Pulmonary artery endothelial cell (primary cell): ENCODE measurements around the gene ASIC4. TPM values are rescaled to one million over a fixed set of nuclear protein-coding genes. Genes with fewer than 3 reads are reported as not detected.
A peak's percentile ranks its signal among the peaks of the same experiment; 100 is the strongest.

Source experiments
- DNase-seq: peaks from one replicate; pipeline ENCODE4 v3.0.0-alpha.2; 2011; ENCODE audit warnings: low read depth, low spot score
- total RNA-seq: library from RNA; depleted of rRNA; stranded (reverse); fragments of >200 nt; gene quantifications from 2 replicates; pipeline ENCODE4 v1.2.3, GENCODE V29; 2014

The ASIC4 gene
- total RNA-seq, 1 donor from 2014 or later = not detected

DNA sequence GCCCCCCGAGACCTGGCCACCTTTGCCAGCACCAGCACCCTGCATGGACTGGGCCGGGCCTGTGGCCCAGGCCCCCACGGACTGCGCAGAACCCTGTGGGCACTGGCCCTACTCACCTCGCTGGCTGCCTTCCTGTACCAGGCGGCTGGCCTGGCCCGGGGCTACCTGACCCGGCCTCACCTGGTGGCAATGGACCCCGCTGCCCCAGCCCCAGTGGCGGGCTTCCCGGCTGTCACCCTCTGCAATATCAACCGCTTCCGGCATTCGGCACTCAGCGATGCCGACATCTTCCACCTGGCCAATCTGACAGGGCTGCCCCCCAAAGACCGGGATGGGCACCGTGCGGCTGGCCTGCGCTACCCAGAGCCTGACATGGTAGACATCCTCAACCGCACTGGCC is 554 bp downstream of the ASIC4 start:
- DNase-seq = no peak

DNA sequence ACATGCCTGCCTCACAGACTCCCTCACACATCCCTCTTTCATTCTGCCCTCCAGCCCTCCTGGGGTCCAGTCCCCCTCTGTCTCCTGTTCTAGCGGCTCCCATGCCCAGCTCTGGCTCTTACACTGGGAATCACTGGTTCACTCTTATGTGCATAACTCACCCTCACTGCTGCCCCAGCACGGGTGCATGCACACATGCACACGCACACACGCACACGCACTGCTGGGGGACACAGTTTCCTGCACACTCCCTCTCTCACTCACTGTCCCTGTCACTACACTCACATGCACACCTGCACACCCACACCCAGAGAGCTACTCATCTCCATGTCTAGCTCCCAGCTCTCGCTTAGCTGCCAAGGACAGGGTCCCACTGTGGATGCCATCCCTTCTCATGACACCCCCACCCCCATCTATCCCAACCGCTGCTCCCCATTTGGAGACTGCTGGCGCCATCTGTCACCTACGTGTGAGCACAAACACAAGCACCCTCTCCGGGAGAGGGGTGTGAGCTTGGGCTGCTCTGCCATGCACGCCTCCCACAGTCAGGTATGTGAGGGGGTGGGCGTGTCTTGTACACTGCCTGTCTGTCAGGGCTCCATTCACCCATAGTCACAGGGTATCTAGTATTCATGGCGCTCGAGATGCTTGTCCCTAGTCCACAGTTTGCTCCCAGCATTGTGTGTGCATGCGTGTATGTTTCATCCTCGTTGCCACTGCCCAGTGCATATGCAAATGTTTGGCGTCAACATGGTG is 1.8 kb downstream of the ASIC4 start:
- no peak for DNase-seq

DNA sequence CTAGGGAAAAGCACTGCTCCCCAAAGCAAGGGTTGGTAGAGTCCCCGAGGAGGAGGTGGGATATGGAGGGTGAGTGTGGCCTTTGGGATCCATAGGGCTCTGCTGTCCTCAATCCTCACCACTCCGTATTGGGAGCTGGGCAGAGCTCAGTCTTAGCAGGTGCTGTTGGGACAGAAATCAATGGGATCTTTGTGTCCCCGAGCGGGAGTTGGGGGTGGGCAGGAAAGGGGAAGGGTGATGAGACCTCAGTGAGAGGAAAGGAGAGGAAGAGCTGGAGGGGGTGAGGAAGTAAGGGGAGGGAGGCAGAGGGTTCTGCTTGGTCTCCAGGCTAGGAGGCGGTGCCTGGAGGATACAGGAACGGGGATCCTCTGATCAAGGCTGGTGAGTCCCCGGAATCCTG is 2.6 kb downstream of the ASIC4 start:
- no peak for DNase-seq

DNA sequence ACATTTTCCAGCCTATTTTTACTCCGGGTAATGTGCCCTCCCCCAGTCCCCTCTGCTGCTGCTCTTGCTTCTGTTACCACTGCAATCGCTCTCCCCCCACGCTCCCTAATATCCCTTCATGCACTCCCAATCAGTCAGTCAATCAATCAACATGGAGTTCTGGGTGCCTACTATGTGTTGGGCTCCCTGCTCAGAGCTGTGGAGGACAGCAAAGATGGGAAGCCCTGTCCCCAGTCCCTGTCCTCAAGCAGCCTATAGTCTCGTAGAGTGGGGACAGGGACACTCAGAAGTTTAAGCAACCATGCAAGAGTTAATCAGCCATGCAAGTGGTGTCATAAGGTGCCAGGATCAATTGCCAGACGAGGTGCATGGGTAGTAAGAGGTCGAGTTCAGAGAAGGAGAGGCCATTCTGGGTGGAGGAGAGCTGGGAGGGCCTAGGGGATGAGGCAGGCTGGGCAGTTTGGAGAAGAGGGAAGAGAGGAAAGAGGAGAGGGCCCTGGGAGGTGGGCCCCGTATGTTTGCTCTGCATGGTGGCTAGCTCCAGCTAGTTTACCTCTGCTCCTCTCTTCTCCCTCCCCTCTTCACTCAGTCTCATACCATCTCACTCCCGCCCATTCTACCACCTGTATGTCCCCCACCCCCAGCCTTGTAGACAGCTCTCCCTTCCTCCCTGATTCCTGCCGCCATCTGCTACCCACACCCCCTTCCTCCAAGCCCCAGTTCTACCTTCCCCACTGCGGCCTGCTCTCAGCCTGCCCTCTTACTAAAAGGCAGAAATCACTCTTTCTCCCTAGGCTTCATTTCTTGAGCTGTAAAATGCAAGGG is 3.9 kb downstream of the ASIC4 start:
- no peak for DNase-seq

DNA sequence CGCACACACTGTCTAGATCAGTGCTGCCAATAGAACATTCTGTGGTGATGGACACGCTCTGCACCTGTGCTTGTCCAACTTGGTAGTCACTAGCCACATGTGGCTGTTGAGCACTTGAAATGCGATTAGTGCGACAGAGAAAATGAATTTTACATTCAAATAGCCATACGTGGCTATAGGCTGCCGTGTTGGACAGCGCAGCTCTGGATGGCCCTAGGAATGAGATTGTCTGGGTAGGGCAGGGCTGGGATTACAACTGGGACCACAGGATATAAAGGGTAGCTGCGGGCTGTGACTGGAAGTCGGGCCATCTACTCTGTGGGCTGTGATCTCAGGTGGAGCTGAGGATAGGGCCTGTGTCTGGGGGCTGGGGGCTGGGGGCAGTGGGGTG is 5.2 kb downstream of the ASIC4 start:
- no peak for DNase-seq

DNA sequence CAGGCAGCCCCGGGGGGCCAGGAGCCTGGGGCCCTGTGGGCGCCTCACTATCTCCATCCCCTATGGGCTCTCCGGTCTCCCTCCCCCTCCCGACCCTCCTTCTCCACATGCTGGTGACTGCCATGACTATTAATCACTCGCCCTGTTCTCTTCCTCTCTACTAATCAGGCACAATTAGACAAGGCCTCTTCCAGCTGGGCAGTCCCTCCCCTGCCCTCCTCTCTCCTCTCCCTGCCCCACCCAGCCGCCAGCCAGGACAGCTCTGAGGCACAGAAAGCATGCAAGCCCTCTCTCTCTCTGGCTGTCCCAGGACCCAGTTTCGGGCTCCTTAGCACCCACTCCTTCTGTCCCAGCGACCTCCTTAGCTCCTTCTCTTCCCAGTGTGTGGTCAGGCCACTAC is 5.8 kb downstream of the ASIC4 start:
- DNase-seq = no peak

DNA sequence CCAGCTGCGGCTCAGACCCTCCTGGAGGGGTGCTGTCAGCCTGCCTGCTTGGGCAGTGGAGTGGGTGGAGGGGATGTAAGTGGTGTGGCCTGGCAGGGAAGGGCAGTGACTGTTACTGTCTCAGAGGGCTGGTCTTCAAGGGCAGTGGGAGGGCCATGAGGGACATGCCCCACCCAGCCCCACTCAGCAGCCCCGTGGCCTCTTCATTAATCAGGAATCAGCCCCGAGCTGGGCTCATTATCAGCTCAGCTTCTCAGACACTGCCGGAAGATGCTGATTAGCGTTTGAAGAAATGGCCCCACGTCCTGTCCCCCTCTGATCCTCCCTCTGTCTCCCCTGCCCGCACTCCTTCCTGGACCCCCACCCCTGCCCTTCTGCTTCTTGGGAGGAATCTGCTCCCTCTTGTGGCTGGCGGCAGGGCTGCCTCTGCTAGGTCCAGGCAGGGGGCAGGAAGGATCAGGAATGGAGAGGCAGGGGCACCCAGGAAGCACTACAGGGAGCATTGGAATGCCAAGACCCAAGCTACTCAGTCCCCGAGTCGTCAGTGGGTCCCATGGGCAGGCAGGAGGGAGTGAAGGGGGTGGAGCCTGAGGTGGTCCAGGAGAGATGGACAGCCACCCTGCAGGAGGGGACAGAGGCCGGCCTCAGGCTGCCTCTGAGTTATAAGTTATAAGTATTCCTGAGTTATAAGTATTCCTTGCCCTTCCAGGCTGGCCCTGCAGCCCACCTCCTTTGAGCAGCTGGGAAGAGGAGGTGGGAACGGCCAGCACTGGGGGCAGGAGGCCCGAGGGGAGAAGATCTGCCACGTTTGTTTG is 7.0 kb downstream of the ASIC4 start:
- no peak for DNase-seq

DNA sequence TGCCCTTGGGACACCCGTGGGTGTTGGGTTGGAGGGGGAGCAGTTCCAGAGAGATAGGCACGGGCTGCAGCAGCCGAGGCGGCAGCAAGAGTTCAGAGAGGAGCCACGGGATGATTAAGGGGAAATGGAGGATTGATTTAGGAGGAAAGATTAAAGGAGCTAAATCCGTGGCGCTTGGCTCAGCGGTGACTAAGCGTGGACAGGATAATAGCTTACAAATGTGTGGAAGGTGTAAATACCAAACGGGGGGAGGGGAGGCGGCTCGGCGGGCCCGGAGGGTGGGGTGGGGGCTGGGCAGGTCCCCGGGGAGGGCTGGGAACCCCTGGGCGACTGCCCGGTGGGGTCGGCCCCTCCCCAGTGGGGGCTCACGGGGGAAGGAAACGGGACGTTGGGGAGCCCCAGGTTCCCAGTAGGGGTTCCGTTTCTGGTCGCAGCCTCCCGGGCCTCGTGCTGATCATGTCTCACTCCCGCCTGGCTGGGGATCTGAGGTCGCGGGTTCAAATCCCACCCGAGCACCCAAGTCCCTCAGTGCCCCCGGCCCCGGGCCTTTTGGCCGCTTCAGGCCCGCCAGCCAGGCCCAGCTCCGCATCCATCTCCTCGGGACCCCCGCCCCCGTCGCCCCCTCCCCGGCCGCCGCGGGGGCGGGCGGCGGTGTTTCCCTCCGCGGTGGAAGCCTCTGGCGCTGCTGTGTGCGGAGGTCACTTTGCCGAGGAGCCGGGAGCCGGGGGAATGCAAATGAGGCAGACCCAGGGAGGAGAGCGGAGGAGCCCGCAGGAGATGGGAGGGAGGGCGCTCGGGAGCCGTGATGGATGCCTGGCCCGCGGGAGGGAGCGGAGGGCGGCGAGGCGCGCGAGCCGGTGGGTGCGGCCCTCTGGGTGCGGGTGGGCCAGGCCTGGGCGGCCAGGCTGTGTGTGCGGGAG is 8.1 kb downstream of the ASIC4 start:
- DNase-seq = no peak

DNA sequence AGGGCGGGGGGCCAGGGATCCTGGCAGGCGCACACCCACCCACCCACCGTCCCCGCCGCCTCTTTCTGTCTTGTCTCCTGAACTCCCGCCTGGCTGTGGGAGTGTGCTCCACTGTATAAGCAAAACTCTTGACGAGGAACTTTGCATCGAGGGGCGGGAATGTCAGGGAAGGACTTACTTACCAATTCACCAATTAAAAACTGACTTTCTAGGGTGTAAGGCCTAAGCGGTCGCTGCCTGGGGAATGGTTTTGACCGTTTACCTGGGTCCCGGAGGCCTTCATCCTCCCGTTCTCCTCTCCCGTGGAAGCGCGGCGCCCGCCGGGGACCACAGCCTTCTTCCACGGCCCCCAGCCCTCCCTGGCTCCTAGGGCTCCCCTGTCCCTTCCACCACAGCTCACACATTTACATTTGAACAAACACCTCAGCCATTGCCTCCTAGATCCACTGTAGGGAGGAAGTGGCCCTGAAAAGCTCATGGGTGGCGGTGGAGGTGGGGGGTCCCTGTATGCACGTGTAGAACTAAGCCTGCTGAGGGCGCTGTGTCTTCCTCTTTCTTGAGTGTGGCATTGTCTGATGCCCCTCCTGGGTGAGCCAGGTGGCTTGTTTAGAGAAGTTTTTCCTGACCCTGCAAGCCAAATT is 8.9 kb downstream of the ASIC4 start:
- DNase-seq = no peak

DNA sequence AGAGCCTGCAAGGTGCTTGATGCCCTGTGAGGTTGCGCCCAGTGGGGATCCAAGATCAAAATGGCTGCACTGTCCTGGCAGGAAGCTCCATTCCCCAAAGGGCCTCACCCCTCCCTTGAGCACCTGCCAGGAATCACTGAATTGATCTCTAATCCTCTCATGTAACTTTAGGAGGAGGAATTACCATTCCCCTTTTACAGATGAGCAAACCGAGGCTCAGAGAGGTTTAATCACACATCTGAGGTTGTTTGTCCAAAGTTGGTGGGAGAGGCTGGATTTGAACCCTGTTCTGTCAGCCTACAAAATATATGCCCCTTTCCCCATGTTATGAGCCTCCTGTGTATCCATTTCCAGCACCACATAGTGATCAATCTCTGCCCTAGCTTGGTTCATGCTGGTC is 10.5 kb downstream of the ASIC4 start:
- no peak for DNase-seq

DNA sequence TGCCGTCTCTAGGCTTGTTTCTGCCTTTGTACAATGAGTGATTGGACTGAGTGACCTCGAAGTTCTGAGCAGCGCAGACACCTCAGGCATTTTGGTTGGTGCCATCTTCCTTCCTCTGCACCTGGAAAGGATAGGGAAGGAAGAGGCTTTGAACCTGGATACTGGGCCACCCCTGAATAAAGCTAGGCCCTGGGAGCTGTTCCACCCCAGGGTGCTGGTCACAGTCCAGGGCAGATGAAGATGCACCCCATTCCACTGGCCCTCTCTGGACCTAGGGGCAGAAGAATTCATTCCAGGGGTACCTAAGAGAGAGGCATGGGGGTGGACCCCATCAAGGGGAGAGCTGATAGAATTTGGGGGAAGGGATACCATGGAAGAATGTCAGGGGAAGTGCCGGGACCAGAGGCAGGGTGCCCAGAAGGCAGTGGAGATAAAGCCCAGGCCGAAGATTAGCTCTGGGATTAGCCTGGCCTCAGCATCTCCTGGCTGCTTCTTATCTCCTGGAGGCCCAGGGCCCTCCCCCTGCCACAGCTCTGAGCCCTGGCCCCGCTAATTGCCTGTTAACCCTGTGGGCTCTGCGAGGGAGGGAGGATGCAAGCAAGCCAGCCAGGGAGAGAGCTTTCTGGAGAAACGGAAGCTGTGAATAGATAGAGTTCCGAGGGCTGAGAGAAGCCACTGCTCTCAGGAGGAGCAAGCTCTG is 11.4 kb downstream of the ASIC4 start:
- no peak for DNase-seq

DNA sequence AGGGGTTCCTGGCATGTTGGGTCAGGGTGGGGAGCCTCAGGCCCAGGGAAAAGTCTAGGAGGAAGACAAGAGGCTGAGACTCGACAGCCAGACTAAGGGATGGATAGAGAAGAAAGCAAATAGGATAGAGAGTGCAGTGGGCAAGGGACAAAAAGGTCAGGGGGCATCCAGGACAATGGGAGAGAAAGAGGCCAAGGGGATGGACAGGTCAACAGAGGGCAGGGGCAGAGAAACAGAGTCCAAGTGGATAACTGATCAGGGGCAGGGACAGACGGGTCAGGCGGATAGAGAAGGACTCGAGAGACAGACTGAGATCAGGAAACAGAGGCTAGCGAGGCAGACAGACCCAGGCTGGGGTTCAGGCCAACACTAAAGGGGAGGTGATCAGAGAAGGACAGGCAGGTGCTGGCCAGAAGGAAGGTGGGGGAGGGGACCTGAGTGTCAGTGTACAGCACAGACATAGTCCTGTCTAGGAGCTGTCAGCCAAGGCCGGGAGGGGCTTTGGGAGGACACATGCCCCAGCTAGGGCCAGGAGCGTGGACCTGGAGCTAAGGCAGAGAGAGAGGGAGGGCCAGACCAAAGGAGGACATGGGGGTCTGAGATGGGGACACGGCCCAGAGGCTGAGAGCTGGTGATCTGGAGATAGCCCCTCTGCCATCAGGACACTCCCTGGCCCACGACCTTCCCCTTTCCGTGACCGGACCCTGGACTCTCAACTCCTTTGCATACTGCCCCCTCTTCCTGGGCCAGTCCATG is 12.2 kb downstream of the ASIC4 start:
- no peak for DNase-seq

DNA sequence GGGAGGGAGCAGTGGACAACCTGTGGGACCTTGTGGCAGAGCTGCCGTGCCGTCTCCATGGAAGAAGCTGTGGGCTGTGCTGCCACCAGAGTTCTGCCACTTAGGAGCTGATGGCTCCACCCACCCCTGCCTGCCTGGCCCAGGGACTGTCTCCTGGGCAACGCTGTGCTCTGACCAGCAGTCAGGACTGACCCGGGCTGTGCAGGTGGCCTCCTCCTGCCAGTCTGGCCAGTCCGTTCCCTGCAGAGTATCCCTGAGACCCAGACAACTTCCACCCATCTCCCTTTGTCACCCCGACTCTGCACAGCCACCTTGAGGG is 12.8 kb downstream of the ASIC4 start:
- DNase-seq = no peak

DNA sequence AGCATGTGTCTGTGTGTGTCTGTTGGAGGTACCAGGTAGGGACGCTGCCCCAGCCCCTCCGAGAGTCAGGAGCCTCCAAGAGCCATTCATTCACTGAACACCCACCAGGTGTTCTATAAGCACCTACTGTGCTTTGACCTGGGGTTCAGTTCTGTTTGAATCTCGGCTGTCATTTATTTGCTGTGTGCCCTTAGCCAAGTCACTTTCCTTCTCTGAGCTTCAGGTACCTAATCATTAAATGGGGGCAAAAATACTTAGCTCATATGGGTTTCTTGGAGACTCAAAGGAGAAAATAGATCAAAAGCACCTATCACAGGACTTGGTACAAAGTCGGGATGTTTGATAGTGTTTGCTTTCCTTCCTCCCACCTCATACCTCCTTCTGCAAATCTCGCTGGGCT is 13.2 kb downstream of the ASIC4 start:
- no peak for DNase-seq

DNA sequence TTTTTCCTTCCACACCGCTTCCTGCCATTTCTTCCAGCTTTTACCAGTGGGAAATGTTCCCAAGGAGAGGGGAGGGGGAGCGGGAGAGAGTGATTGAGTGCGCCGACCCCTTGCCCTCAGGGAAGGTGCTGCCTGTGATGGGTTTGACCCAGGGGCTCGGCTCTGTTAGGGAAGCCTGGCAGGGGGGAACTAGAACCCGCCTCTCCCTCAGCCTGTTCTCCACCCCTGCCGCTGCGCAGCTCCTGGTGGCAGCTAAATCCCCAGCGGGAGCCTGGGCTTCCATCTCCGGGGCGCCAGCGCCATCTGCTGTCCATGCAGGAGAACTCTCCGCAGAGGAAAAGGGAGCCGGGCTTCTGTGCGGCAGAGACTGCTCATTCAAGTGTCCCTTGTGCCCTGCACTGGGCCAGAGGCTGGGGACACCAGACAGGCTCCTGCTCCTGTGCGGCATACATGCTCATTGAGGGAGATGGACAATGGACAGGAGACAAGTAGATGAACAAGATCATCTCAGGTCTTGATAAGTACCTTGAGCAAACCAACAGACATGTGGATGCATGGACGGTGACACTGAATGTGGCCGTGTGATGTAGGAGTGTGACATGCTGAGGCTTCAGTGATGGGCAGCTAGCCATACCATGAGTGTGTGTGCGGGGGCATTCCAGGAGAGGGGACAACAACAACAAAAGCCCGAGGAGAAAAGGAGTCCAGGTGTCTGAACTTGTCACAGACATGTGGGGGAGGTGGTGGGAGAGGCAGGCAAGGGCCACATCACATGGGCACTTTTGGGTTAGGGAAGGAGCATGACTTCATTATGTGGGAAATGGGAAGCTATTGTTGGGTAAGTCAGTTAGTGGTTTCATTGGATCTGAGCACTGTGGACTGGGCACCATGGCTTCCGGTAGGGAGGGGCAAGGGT is 16.0 kb downstream of the ASIC4 start:
- DNase-seq = peak; percentile 35

DNA sequence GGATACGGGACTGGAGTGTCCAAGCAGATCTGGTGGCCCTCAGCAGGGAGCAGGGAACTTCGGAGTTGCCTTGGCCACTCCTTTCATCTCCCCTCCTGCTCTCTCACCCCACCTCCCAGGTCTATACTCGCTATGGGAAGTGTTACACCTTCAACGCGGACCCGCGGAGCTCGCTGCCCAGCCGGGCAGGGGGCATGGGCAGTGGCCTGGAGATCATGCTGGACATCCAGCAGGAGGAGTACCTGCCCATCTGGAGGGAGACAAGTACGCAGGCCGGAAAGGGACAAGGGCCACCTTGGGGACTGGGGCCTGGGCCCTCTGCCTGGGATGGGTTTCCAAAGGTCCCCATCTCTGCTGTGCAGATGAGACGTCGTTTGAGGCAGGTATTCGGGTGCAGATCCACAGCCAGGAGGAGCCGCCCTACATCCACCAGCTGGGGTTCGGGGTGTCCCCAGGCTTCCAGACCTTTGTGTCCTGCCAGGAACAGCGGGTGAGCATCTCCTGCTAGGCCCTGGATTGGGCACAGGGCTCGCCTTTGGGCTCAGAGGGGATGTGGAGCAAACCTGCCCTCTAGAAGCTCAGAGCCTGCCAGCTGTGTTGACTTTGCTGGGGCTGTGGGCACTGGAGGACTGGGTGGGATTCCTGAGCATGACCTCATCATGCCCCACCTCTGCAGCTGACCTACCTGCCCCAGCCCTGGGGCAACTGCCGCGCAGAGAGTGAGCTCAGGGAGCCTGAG is 17.5 kb downstream of the ASIC4 start:
- no peak for DNase-seq

DNA sequence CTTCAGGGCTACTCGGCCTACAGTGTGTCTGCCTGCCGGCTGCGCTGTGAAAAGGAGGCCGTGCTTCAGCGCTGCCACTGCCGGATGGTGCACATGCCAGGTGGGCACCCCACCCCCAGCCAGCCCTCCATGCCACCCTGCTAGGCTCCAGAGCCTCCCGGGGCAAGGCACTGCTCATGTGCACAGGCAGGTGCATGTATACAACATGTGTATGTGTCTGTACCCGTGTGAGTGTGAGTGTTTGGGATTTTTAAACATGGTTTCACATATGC is 18.0 kb downstream of the ASIC4 start:
- no peak for DNase-seq
